SK-N-MC (cell line): Measurements from ENCODE around the gene CTSA.

ENCODE experiments used
- DNase-seq: peaks from one replicate; pipeline ENCODE4 v3.0.0-alpha.2; 2011; ENCODE audit warnings: low read depth, low spot score
- H3K27ac ChIP-seq: fragments of 200-600 bp; sonication (generic); 2 replicates; pipeline ENCODE4 v1.5.1; 2016; ENCODE audit warnings: mixed run types
- H3K36me3 ChIP-seq: fragments of 200-600 bp; sonication (generic); 2 replicates; pipeline ENCODE4 v1.6.1; 2017; ENCODE audit warnings: antibody characterized with exemption, low read length, mixed read lengths; ENCODE audit not compliant: insufficient read depth
- H3K4me3 ChIP-seq: fragments of 200-600 bp; sonication (generic); 2 replicates; pipeline ENCODE4 v1.5.1; 2016
- H3K9ac ChIP-seq: fragments of 200-600 bp; sonication (generic); 2 replicates; pipeline ENCODE4 v1.8.0; 2017; ENCODE audit warnings: mixed run types, mixed read lengths; ENCODE audit not compliant: insufficient read length
- H3K9me3 ChIP-seq: fragments of 200-600 bp; sonication (generic); 2 replicates; pipeline ENCODE4 v1.6.1; 2017; ENCODE audit warnings: low read depth, mild to moderate bottlenecking, antibody characterized with exemption, low read length, moderate library complexity, mixed read lengths
- EZH2 ChIP-seq: fragments of 200-600 bp; sonication (generic); IDR thresholded peaks from one replicate; pipeline ENCODE4 v1.6.1; 2017; ENCODE audit warnings: antibody characterized with exemption
- FOXP2 ChIP-seq: optimal IDR thresholded peaks from 2 replicates; pipeline ENCODE3; 2011; ENCODE audit warnings: mild to moderate bottlenecking, moderate library complexity; ENCODE audit not compliant: insufficient read depth; ENCODE audit errors: extremely low read length, control extremely low read depth
- POLR2AphosphoS5 ChIP-seq: IDR thresholded peaks from 2 replicates; pipeline ENCODE4 v1.6.1; 2012; ENCODE audit warnings: mild to moderate bottlenecking, low read depth, low read length, borderline replicate concordance

The CTSA gene

DNA sequence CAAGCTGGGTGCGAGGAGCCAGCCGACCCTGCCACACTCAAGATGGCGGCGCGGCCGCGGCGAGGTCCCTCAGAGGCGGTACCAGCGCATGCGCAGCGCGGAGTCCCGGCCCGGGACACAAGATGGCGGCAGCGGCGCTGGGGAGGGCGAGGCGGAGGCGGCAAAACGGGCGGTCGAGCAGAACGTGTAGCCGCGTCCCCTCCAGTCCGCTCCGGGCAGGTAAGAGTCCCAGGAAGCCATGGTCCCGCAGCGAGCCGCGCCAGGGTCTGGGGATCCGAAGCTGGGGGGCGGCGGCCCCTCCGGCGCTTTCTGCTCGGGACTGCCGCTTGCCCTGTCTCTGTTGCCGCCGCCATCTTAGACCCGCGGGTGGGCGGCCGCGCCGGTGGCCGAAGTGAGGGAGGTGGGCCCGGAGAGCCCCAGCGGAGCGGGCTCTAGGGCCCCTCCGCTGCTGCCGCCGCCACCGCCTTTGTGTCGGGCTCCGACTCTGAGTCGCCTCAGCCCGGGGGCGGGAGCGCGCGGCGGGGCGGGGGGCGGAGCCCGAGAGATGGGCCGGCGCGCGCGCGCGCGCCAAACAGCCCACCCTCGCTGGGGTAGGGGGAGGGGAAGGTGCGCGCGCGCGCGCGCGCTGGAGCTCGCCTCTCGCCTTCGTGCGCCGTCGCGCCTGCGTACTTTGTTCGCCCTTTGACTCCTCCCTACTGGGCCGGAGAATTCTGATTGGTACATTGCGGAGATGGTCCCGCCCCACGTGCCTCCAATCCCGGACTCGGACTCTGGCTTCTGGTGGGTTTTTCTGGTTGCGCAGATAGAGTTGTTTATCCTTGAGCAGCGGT lies 43.7 kb downstream of the CTSA start, which contains the start of gene PCIF1:
PCIF1 (plus strand) TSS at position 98 of the 830 bp plus-strand sequence. CDS start 4,317 bp downstream, outside the sequence.
- H3K9me3 ChIP-seq = no peaks in the 10 kb centered on the region
- TF ChIP-seq EZH2 (no peak), POLR2AphosphoS5 (peak; percentile 79), FOXP2 (peak; percentile 73)
- H3K4me3 ChIP-seq = peak within 1 kb of the TSS; percentile 98
- peak within 1 kb of the TSS; percentile 100 for H3K9ac ChIP-seq
- H3K36me3 ChIP-seq = peaks cover 27% of the 10 kb centered on the region
- peak; percentile 92 for DNase-seq
- peak within 1 kb of the TSS; percentile 100 for H3K27ac ChIP-seq

DNA sequence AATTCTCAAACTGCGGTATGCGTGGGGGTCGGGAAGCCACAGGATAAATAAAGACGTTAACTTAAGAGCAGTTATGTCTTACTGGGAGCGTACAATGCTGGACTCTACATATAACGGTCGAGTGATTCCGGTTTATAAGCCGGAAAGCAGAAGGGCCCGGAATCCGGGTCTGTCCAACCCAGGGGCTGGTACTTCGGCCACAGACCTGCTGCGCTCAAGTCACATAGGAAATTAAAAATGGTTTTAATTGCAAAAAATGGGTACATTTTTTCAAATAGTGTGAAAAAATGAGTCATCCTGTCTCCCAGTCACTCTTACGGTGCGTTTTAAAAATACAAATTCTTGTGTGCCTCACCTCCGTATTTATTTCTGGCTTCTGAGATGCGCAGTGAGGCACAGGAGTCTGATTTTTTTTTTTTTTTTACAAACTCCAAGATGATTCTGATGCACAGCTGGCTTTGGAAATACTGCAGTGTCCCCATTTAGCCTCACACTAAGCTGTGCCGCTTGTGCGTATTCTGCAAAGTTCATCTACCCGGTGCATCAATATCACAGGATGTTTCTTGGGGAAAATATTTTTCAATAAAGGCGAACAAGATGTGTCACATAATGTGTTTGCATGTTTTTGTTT lies 44.4 kb downstream of the CTSA start:
- DNase-seq = no peak
- H3K36me3 ChIP-seq = peaks cover 34% of the 10 kb centered on the region
- H3K9ac ChIP-seq = peak overlapping the region; percentile 81
- TF ChIP-seq POLR2AphosphoS5 = no peak
- no peak for TF ChIP-seq FOXP2
- TF ChIP-seq EZH2 = no peak
- peak overlapping the region; percentile 98 for H3K4me3 ChIP-seq
- H3K27ac ChIP-seq = no peak overlapping the region
- no peaks in the 10 kb centered on the region for H3K9me3 ChIP-seq

DNA sequence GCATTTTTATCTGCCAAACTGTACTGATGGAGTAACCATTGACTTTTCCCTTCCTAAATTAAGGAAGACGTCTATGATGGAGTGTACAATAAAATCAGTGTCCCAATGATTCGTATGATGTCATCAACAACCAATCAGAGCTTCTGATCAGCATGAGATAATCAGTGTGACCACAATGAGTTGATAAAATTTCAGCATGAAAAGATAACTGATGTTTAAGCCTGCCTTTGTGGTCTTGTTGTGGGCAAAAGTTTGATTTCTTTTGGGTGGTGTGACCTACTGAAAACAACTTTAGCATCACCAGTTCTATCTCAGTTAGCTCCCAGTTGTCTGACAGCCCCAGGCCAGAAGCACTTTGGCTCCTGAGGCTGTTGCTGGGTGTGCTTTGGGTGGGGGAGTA lies 46.6 kb downstream of the CTSA start:
- DNase-seq = no peak
- Histone ChIP-seq H3K9me3 (no peaks in the 10 kb centered on the region), H3K27ac (peak overlapping the region; percentile 34; the same call in 1 of the 2 replicates), H3K36me3 (peaks cover 41% of the 10 kb centered on the region), H3K9ac (no peak overlapping the region), H3K4me3 (no peak overlapping the region)
- no peak for TF ChIP-seq EZH2
- TF ChIP-seq POLR2AphosphoS5 = no peak
- no peak for TF ChIP-seq FOXP2

DNA sequence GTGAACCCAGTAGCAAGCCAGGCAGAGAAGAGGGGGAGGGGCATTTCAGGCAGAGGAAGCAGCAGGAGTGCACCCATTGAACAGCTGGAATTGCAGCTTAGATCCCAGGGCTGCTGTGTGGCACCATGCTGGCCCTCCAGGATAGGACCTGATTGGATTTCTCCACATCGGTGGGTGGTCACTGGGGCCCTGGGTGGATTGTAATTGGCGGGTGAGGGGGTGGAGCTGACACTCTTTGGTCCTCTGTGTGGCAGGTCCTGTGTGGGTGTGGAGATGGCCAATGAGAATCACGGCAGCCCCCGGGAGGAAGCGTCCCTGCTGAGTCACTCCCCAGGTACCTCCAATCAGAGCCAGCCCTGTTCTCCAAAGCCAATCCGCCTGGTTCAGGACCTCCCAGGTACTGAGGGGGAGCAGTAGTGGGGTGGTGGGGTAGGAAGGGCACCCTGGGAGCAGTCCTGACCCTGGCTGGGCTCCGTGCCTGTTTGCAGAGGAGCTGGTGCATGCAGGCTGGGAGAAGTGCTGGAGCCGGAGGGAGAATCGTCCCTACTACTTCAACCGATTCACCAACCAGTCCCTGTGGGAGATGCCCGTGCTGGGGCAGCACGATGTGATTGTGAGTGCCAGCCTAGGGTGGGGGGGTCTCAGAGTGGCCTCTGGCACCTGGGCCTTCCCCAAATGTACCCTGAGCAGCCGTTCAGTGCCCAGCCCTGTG lies 47.7 kb downstream of the CTSA start:
- Histone ChIP-seq H3K9me3 (no peaks in the 10 kb centered on the region), H3K9ac (no peak overlapping the region), H3K4me3 (no peak overlapping the region), H3K27ac (no peak overlapping the region; the same call in 1 of the 2 replicates), H3K36me3 (peaks cover 52% of the 10 kb centered on the region)
- TF ChIP-seq EZH2 (no peak), FOXP2 (no peak), POLR2AphosphoS5 (no peak)
- no peak for DNase-seq

DNA sequence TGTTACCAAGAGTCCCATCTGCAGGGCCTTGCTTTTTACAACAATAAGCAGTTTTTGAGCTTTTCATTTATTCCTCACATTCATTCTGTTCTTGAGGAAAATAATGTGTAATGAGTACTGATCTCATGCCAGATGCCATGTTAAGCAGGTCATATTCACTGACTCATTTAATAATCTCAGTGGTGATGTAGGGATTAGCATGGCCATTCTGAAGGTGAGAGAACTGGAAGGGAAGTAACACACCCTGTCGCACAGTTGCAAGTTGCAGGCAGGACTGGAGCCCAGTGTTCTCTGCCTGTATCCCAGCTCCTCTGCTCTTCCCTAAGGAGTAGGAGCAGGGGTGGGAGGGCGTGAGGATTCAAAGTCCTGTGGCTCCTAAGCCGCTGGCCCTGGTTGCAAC lies 48.9 kb downstream of the CTSA start:
- H3K9ac ChIP-seq = no peak overlapping the region
- H3K4me3 ChIP-seq = no peak overlapping the region
- no peak overlapping the region for H3K27ac ChIP-seq
- no peaks in the 10 kb centered on the region for H3K9me3 ChIP-seq
- peaks cover 64% of the 10 kb centered on the region for H3K36me3 ChIP-seq
- no peak for DNase-seq
- TF ChIP-seq FOXP2 (no peak), EZH2 (no peak), POLR2AphosphoS5 (no peak)

DNA sequence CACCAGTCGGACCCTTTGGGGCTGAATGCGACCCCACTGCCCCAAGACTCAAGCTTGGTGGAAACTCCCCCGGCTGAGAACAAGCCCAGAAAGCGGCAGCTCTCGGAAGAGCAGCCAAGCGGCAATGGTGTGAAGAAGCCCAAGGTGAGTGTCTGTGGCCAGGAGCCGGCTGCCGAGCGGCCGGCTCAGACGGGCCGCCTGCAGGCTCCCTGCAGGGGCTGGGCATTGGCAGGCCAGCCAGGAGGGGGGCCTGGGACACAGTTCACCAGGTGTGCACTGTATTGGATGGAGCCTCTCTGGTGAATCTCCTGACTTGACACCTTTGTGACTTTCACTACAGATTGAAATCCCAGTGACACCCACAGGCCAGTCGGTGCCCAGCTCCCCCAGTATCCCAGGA lies 49.3 kb downstream of the CTSA start:
- Histone ChIP-seq H3K27ac (no peak overlapping the region), H3K9me3 (no peaks in the 10 kb centered on the region), H3K36me3 (peaks cover 67% of the 10 kb centered on the region), H3K4me3 (no peak overlapping the region), H3K9ac (no peak overlapping the region)
- DNase-seq = no peak
- TF ChIP-seq POLR2AphosphoS5 (no peak), EZH2 (no peak), FOXP2 (no peak)

DNA sequence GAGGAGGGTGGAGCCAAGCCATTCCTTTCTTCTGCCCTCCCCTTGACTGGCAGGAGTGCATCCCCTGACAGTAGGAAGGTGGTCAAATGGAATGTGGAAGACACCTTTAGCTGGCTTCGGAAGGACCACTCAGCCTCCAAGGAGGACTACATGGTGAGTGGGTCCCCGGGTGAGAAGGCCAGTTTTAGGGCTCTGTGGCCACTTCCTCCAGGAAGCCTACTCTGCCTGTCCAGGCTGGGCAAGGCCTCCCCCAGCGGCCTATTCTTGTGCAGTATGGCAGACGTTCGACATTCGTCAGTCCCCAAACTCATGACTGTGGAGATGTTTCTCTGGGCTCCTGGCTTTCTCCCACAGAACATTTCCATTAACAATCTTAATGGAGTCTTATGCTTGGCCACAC lies 52.5 kb downstream of the CTSA start:
- H3K27ac ChIP-seq = no peak overlapping the region
- H3K36me3 ChIP-seq = peaks cover 81% of the 10 kb centered on the region
- no peak for TF ChIP-seq FOXP2
- no peak for DNase-seq
- no peaks in the 10 kb centered on the region for H3K9me3 ChIP-seq
- no peak overlapping the region for H3K4me3 ChIP-seq
- no peak overlapping the region for H3K9ac ChIP-seq

DNA sequence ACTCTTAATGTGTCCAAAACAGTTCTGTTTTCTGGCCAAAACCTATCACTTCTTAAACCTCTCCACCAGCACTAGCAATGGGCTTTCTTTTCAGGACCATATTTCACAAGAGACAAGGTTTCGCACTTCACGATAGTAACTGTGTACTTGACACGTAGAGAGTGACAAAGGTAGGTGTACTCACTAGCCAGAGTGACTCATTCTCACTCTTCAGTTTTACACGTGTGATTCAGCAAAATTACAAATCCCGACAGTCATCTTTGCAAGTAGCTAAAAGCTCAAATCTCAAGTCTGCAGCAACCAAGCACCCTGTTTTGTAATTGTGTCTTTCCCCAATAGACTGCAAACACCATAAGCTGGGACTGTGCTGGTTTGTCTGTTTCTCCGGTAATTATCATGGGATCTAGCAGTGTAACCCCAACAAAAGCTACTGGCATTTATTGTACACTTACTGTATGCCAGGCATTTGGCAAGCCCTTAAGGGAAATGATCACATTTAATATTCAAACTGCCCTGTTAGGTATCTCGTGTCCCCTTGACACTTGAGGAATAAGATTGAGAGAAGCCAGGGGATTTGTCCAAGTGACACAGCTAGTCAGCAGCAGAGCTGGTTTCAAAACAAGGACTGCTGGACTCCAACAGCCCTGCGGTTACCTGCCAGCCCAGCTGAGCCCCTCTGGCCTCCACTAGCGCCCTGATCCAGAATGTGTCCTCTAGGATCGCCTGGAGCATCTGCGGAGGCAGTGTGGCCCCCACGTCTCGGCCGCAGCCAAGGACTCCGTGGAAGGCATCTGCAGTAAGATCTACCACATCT lies 53.2 kb downstream of the CTSA start:
- H3K4me3 ChIP-seq = no peak overlapping the region
- TF ChIP-seq POLR2AphosphoS5 = no peak
- TF ChIP-seq EZH2 = no peak
- TF ChIP-seq FOXP2 = no peak
- DNase-seq = no peak
- peak overlapping the region; percentile 60 for H3K27ac ChIP-seq
- peaks cover 81% of the 10 kb centered on the region for H3K36me3 ChIP-seq
- no peak overlapping the region for H3K9ac ChIP-seq
- no peaks in the 10 kb centered on the region for H3K9me3 ChIP-seq
